K562 (cell line): ENCODE results near the gene CCDC185. TPM values are rescaled to one million over a fixed set of nuclear protein-coding genes. Genes with fewer than 3 reads are reported as not detected.
"Not testable (repeated sequence)": the region's sequence is repeated elsewhere in the genome, so short reads cannot be mapped to it uniquely, and the experiment has no call there.

Source experiments
- ATAC-seq: fragments of 200-7000 bp; cut with Tn5 transposase; 3 replicates; pipeline ENCODE4 v1.9.1; 2020; ENCODE audit warnings: moderate library complexity
- BruUV-seq: library from RNA; stranded (reverse); fragments of 400-500 nt; replicated peaks from 2 replicates; lab custom pipeline; 2021; lab: Mats Ljungman, UMichigan
- CTCF ChIA-PET: fragments of 300-600 bp; formaldehyde crosslinking; extraction: SDS; loops from one replicate; lab custom pipeline; 2021; ENCODE audit warnings: low intra/inter-chr PET ratio; lab: Yijun Ruan, JAX
- POLR2A ChIA-PET: fragments of 300-600, 350-650 bp; sonication (Branson Sonifier 250); formaldehyde crosslinking; extraction: SDS; loops from one replicate; lab custom pipeline; 2021; ENCODE audit warnings: antibody characterized with exemption, inconsistent platforms; lab: Yijun Ruan, JAX
- DNase-seq, 4 experiments: peaks; one replicate each; pipeline versions ENCODE4 v3.0.0 to v3.0.0-alpha.2; 2011 to 2018; ENCODE audit warnings: low spot score in 3 of 4, mixed read lengths in 3 of 4; ENCODE audit errors: extremely low read depth in 1 of 4
- FAIRE-seq: peaks from 2 replicates; lab custom pipeline; 2011; peaks lifted over from hg19 to GRCh38; lab: Jason Lieb, UNC
- H2AFZ ChIP-seq: 2 replicates; pipeline ENCODE4 v1.6.0; 2011; ENCODE audit warnings: low read depth, low read length, control low read depth, inconsistent platforms
- H3K27ac ChIP-seq: fragments of 200-600 bp; 3 replicates; pipeline ENCODE4 v1.8.0; 2011; ENCODE audit warnings: low read depth, mild to moderate bottlenecking, control low read depth, inconsistent platforms, low read length, moderate library complexity, mixed read lengths; ENCODE audit errors: extremely low read depth
- H3K27me3 ChIP-seq, 2 experiments: fragments of 300-600 bp in 1 of 2; 2 replicates in 1 of 2; 3 replicates in 1 of 2; pipeline versions ENCODE4 v1.6.0 to v1.8.0; 2011; ENCODE audit warnings: inconsistent platforms in 2 of 2, low read length in 2 of 2, mild to moderate bottlenecking in 1 of 2, mixed read lengths in 1 of 2, moderate library complexity in 1 of 2; ENCODE audit not compliant: control insufficient read depth in 2 of 2, insufficient read depth in 2 of 2
- H3K36me3 ChIP-seq: fragments of 300-600 bp; 3 replicates; pipeline ENCODE4 v1.8.0; 2011; ENCODE audit warnings: mild to moderate bottlenecking, low read length, inconsistent platforms; ENCODE audit not compliant: control insufficient read depth, insufficient read depth
- H3K4me1 ChIP-seq, 2 experiments: fragments of 200-600 bp in 1 of 2; replicated peaks in 1 of 2; 2 replicates in 1 of 2; 3 replicates in 1 of 2; pipeline versions ENCODE4 v1.5.1 to v1.8.0; 2011; ENCODE audit warnings: inconsistent platforms in 2 of 2, low read length in 2 of 2, mild to moderate bottlenecking in 1 of 2, mixed read lengths in 1 of 2, moderate library complexity in 1 of 2; ENCODE audit not compliant: control insufficient read depth in 2 of 2, insufficient read depth in 2 of 2
- H3K4me2 ChIP-seq: 2 replicates; pipeline ENCODE4 v1.6.1; 2011; ENCODE audit warnings: low read length, control low read depth, inconsistent platforms, mixed read lengths; ENCODE audit not compliant: insufficient read depth
- H3K4me3 ChIP-seq: fragments of 200-600 bp; sonication (generic), shearing (Covaris generic); 2 replicates; pipeline ENCODE4 v1.5.1; 2016; ENCODE audit warnings: control low read depth, inconsistent platforms
- H3K79me2 ChIP-seq: fragments of 200-600 bp; 3 replicates; pipeline ENCODE4 v1.8.0; 2011; ENCODE audit warnings: low read length, inconsistent platforms; ENCODE audit not compliant: control insufficient read depth, insufficient read depth
- H3K9ac ChIP-seq, 2 experiments: 2 replicates each; pipeline versions ENCODE4 v1.6.0 to v1.6.1; 2011; ENCODE audit warnings: low read depth in 2 of 2, low read length in 2 of 2, control low read depth in 1 of 2, inconsistent platforms in 1 of 2, mild to moderate bottlenecking in 1 of 2, mixed read lengths in 1 of 2; ENCODE audit not compliant: insufficient read depth in 1 of 2
- H3K9me1 ChIP-seq: one replicate; pipeline ENCODE4 v1.6.0; 2011; ENCODE audit warnings: inconsistent platforms, mild to moderate bottlenecking, low read length, moderate library complexity; ENCODE audit not compliant: control insufficient read depth, insufficient read depth
- H3K9me3 ChIP-seq: replicated peaks from 2 replicates; pipeline ENCODE4 v1.5.1; 2011; ENCODE audit warnings: low read depth, low read length, inconsistent platforms; ENCODE audit not compliant: control insufficient read depth, insufficient read depth
- H4K20me1 ChIP-seq: replicated peaks from 2 replicates; pipeline ENCODE4 v1.6.1; 2011; ENCODE audit warnings: low read length, inconsistent platforms, mixed read lengths; ENCODE audit not compliant: control insufficient read depth, insufficient read depth
- ZFP30 ChIP-seq: fragments of 250-450 bp; sonication (Bioruptor Pico); IDR thresholded peaks from 2 replicates; pipeline ENCODE4 v1.8.0; 2022; ENCODE audit warnings: moderate library complexity, mild to moderate bottlenecking, inconsistent platforms, borderline replicate concordance
- ZNF354B ChIP-seq: fragments of 250-450 bp; sonication (Bioruptor Pico); IDR thresholded peaks from 2 replicates; pipeline ENCODE4 v1.4.0; 2020
- ZNF507 ChIP-seq: conservative IDR thresholded peaks from 2 replicates; pipeline ENCODE4 v1.6.1; 2017; ENCODE audit warnings: missing genetic modification characterization, missing compliant biosample characterization
- WGBS: fragments of 100-300 bp; shearing (Covaris generic); methylation state at CpG from one replicate; pipeline ENCODE4 v1.1.6; 2016; ENCODE audit warnings: low coverage, mixed read lengths; ENCODE audit not compliant: insufficient coverage; ENCODE audit errors: missing lambda C conversion rate; 5-methylcytosine and 5-hydroxymethylcytosine counted together
- in situ Hi-C: fragments of 300-500 bp; cut with MboI; formaldehyde crosslinking; loops from 4 replicates; pipeline ENCODE4 v1.15.0; 2018; ENCODE audit warnings: inconsistent platforms, mixed read lengths
- intact Hi-C: fragments of 100-400 bp; cut with micrococcal nuclease; formaldehyde crosslinking; loops from 2 replicates; pipeline ENCODE4 v1.14.2; 2022
- polyA plus RNA-seq, 8 experiments: library from polyadenylated mRNA; depleted of rRNA in 4 of 8; stranded (reverse) in 5 of 8; unstranded in 3 of 8; fragments of >200 nt; fragmentation: Nextera tagmentation in 2 of 8; fragmentation: Illumina TruSeq in 1 of 8; extraction: Ambion mirVana in 2 of 8; extraction: Trizol in 1 of 8; gene quantifications; 2 replicates each; pipeline versions ENCODE4 v1.2.1 to v1.2.3, GENCODE V29; 2011 to 2014; ENCODE audit warnings: inconsistent platforms in 1 of 8, missing spikeins in 1 of 8
- total RNA-seq, 7 experiments: library from RNA; depleted of rRNA in 6 of 7; stranded (reverse); fragments of >200 nt in 6 of 7; fragmentation: Illumina TruSeq in 2 of 7; extraction: Trizol in 2 of 7; gene quantifications; 2 replicates each; pipeline versions ENCODE4 v1.2.1 to v1.2.3, GENCODE V29; 2011 to 2021; ENCODE audit warnings: low replicate concordance in 1 of 7

Gene CCDC185
- total and polyA plus RNA-seq, 9 of the 15 experiments (the other 6 are each of a cell fraction or from before 2014, with no cell fraction given): not detected

- no TSS peak for BruUV-seq
- no peak overlapping the region for H3K4me3 ChIP-seq
- in situ Hi-C loops: no loop called here
- POLR2A ChIA-PET: interaction anchor here (0.5 to 0.8 kb wide), 3 partner anchors 14 to 92 kb away, joined by 3 to 4 read pairs (median 4); no protein-coding TSS in a partner anchor
- no peaks in the 10 kb centered on the region for H3K9me1 ChIP-seq
- no peaks in the 10 kb centered on the region for H3K36me3 ChIP-seq
- no peak overlapping the region for H3K4me2 ChIP-seq
- CTCF ChIA-PET: no interaction called here
- no peak for TF ChIP-seq ZFP30 (CRISPR knock-in tag)
- H3K79me2 ChIP-seq: no peaks in the 10 kb centered on the region
- no peak overlapping the region for H2AFZ ChIP-seq
- intact Hi-C loops: no loop called here
- DNase-seq: no peak
- no peak overlapping the region; a peak in 1 of 4 replicates for H3K9ac ChIP-seq
- ATAC-seq: peak; percentile 21; the same call in 2 of the 3 replicates
- FAIRE-seq: no peak
- peaks cover 0 to 14% of the 10 kb centered on the region in 2 experiments; a peak in 2 of 5 replicates for H3K4me1 ChIP-seq
- no peaks in the 10 kb centered on the region for H3K9me3 ChIP-seq
- no peak overlapping the region for H3K27ac ChIP-seq
- peaks cover 22 to 30% of the 10 kb centered on the region in 2 experiments; a peak in 4 of 5 replicates for H3K27me3 ChIP-seq
- no peaks in the 10 kb centered on the region for H4K20me1 ChIP-seq
- 19% methylated on average over 13 of the region's 13 CpGs for WGBS
These were observed 1.5 kb downstream of the CCDC185 start for GRCh38 chr1:223394706-223395105.

GRCh38 chr1:223399393-223399792, 6.2 kb downstream of the CCDC185 start:
- in situ Hi-C loops, CTCF ChIA-PET: not testable (repeated sequence)

More at GRCh38 chr1:223399393-223399792, 6.2 kb downstream of the CCDC185 start:
- H4K20me1 ChIP-seq, BruUV-seq, H3K27ac ChIP-seq, FAIRE-seq, H3K79me2 ChIP-seq, H3K27me3 ChIP-seq, DNase-seq, H3K36me3 ChIP-seq, H2AFZ ChIP-seq, H3K9ac ChIP-seq, POLR2A ChIA-PET, H3K9me3 ChIP-seq, H3K9me1 ChIP-seq, intact Hi-C loops, H3K4me2 ChIP-seq, H3K4me3 ChIP-seq, ATAC-seq: not testable (repeated sequence)
- TF ChIP-seq ZNF354B (CRISPR knock-in tag) (peak; percentile 77), ZNF507 (tag) (peak; percentile 91)
- WGBS: 6% methylated on average over 2 of the region's 6 CpGs
- H3K4me1 ChIP-seq: peaks cover 2 to 21% of the 10 kb centered on the region in 2 experiments
